Putamen (tissue), 1 donor: ENCODE results near the gene PTPRD.

Experiments
- DNase-seq: peaks from one replicate; pipeline ENCODE4 v3.0.0-alpha.2; 2016; ENCODE audit warnings: low spot score

The PTPRD gene

GRCh38 chr9:8779478-8779877 is 1833.3 kb downstream of the PTPRD start:
- no peak for DNase-seq

DNA sequence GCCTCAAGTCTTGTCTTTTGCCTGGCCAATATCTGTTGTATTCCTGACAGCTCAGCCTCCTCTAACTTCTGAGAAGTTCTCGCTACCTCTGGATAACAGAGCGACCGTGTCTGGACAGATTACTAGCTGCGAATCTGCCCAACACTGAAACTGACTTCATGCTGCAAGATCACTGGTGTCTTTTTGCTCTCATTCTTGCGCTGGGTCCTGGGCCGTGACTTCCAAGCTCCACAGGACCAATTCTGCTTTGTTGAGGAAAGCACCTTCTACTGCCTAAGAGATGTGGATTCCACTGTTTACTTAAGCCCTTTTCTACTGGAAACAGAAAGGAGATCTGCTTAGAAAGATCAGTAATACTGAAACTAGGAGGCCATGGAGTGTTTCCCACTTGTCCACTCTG is 1834.4 kb downstream of the PTPRD start:
- no peak for DNase-seq

- no peak for DNase-seq
Measured at GRCh38 chr9:8772302-8772701, 1840.5 kb downstream of the PTPRD start.

DNA sequence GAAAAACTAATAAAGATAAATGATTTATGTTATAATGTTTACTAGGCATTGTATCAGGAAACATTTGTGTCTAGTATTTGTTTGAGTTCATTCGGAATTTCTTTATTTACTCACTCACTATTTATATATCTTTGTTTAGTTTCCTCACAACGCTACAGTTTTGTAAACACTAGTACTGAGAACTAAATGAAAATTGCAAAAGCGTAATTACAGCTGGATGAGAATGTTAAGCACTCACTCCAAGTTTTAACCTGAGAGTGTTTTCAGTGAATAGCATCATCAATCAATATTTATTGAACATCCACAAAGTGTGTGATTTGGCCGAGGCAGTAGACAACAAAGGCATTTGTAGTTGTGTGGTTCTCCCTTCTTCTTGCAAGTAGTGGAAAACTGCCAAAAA is 1843.6 kb downstream of the PTPRD start:
- DNase-seq: no peak

- no peak for DNase-seq
Measured at GRCh38 chr9:8766096-8766495, 1846.7 kb downstream of the PTPRD start.

- no peak for DNase-seq
Measured at GRCh38 chr9:8764051-8764450, 1848.8 kb downstream of the PTPRD start.

DNA sequence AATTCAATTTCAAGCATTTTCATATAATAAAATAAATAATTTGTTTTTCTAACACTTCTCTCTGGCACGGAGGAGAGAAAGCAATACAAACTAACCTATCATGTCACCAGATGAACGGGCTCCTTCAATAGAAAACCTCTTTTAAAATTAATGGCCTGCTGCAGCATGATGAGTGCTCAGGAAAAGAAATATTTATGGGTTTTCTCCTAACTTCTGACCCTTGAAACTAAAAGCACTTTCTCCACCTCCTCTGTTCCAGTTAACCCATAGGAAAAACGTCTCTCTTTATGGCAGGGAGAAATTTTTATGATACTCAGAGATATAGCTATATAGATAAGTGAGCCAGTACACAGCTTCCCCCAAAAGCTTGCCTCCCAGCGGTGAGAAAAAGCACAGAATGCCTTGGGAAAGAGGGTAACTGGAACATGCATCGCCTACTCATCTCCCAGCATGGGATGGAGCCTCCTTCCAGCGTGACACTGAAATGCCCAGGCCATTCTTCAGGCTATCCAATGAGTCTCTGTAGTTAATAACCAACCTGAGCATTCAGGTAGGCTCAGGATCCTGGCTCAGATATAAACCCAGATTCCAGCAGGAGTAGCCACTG is 1850.2 kb downstream of the PTPRD start:
- no peak for DNase-seq

DNA sequence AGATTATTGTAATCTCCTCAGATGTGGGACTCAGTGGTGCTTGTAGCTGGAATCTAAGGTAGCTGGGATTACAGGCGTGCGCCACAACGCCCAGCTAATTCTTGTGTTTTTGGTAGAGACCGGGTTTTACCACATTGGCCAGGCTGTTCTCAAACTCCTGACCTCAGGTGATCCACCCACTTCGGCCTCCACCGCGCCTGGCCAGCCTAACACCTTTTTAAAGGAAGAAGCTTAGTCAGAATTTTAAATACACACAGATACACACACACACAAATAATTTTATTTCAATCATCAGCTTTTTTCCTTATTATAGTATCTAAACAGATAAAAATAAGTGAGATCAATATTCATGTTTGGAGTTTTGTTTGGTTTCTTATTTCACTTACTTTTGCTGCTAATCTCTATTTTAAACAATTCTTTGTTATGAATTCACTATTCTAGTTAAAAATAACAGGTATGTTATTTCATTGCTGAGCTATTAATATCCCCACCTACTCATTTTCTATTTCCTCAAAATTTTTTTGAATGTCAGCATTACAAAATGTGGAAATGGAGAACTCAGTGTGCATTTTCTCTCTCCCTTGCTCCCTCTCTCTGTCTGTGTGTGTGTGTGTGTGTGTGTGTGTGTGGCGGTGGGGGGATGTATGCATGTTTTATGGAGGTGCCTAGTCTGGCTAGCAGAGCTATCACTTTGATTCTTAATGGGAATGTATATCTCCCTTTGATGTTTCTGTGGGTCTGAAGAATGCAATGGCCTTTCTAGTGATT is 1852.6 kb downstream of the PTPRD start:
- no peak for DNase-seq

- DNase-seq: no peak
Measured at GRCh38 chr9:8757881-8758280, 1854.9 kb downstream of the PTPRD start.

DNA sequence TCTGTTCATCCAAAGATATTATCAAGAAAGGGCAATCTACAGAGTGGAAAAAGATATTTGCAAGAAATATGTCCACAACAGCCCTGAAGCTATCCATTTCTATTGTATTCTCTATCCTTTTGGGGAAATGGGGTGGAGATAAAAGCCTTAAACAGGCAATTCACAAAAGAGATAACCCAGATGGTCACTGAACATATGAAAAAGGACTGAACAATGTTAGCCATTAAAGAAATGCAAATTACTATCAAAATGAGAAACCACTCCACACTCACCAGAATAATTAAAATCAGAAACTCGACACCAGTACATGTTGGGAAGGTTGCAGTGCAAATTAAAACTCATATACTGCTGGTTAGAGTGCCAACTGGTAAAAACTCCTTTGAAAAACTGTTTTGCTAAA is 1858.1 kb downstream of the PTPRD start:
- no peak for DNase-seq

DNA sequence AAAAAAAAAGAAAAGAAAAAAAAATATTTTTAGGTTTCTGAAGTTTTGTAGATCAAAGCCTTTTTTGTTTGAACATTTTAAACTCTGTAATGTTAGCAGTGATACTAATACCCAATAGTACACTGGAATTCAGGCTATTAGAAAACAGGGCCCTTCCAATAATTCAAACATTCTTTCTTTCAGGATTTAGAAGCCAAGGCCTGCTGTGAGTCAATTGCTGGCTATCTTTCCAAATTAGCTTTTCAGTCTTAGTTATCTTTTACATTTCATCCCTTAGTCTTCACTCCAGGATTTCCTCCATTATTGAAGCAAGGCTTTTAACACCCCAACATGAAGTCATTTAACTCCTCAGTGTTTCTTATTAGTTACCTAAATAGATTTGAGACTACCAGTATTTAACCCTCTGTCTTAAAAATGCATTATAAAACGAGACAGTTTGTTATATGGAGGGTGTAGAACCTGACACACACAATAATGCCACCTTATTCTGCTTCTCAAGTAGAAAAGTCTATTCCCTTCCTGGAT is 1861.3 kb downstream of the PTPRD start:
- DNase-seq: no peak

DNA sequence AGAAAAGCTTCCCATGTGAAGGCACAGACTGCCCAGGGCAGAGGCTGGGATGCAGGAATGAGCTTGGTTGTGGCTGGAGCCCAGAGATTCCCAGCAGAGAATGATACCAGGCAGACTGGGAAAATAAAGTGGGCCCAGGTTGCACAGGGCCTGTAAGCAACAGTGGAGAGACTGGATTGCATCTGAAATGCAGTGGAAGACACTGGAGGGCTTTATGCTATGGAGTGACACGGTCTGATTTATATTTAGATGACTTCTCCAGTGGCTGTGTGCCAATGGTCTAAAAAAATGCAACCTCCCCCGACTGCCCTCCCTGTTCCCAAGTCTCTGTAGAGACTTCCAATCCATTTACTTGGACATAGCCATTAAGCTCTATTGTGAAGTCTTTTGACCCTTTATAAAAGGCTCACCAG is 1862.2 kb downstream of the PTPRD start:
- no peak for DNase-seq

DNA sequence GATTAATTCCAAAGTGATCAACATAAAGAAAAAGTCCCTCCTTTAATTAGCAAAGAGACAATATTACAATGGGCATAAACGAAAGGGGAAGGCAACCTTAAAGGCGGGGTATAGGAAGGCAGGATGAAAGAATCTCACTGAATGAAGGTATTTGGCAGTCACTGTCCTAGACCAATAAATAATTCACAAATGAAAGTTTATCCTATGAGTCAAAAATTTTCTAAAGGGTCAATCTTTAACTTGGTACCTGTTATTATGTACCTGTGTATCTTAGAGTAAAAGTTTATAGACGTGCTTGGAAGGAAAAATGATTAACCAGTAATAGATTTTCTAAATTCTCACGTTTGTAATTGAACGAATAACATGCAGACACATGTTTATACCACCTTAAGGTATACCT is 1867.5 kb downstream of the PTPRD start:
- no peak for DNase-seq

DNA sequence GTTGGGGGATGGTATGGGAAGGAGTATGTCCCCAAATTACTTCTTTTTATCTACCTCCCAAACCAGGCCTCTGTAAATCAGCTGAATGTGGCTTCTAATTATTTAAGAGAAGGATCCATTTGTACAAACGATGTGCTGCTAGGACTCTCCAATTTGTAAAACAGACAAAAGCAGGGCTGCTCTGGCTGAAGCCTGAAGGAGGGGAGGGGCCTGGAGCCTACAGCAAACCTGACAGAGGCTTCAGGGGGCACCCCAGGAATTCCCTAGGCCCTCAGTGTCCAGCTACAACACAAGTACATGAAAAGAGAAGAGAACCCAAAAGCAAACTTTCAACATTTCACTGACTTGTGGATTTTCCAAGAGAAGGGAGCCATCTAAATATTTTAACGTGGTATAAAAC is 1873.9 kb downstream of the PTPRD start:
- DNase-seq: no peak

- no peak for DNase-seq
Measured at GRCh38 chr9:8736805-8737204, 1876.0 kb downstream of the PTPRD start.

DNA sequence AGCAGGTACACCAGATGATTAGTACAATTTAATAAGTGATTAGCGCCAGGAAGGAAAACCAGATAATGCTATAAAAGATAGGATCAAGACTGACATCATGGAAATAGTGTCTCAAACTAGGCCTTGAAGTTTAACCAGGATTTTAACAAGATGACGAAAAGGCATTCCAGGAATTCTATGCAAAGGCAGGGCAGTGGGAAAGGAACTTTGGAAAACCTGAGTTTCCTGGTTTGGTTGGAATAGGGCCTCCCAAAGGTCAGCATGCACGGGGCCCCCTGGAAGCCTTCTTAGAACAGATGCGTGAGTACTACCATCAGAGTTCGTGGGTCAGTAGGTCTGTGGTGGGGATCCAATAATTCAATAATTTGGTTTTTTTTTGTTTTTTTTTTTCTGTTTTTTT is 1878.0 kb downstream of the PTPRD start:
- no peak for DNase-seq

GRCh38 chr9:8733131-8733954 is 1879.5 kb downstream of the PTPRD start:
- peak; percentile 70 for DNase-seq

DNA sequence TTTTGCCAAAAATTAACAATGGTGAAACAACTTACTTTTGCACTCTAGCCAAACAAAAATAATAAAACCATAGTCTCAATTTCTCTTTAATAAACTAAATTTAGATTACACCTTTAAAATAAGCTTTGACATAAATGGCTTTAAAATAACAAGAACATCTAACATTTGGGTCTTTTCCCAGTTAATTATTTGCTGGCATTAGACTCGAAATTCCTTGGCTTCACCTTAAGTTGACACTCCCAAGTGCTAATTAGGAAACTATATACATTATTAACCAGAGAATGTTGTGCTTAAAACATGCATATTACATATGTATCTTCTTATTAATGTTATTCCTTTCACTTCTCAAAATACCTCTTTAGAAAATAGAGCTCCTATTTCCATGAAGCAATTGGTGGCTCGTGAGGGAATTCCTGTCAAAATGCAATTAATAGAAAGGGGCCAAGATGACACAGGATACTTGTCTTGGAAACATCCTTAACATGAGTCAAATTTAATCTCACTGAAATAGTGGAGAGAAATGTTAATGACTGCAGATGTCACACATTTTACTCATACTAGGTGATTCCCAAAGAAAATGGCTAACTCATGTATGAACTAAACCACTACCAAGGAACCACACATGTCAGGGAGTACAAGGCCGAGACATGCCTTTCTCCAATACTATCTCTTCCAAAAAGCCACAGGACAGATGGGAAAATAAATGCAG is 1880.3 kb downstream of the PTPRD start:
- no peak for DNase-seq

DNA sequence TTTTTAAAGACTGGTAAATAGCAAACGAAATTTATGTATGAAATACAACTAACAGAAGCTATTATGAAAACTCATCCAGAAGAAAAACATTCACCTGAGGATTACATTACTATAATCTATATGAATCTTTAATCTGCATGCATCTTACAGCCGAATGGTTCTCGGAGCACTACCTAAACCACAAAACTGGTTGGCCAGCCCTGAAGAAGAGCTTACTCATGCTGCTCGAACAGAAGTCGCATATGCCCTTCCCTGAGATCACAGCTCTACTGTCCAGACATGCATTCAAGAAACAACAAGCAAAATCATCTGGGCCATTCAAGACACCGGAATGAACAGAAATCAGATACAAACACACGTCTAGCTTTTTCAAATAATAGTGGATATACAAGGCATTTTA is 1882.2 kb downstream of the PTPRD start:
- DNase-seq: no peak

DNA sequence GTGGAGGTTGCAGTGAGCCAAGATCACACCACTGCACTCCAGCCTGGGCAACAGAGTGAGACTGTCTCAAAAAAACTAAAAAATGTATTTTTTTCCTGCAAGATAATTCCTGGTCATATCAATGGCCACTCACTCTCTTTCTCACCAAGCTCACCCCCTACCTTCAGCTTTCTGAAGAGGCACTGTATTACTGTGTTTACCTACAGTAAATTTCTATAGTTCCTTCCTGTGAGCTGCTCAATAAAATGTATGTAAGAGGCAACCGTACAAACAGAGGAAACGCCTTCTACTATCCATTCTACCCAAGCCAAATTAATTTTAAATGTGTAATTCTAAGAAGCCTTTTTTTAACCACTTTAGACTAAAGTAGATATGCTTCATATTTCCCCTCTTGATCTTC is 1883.9 kb downstream of the PTPRD start:
- no peak for DNase-seq

GRCh38 chr9:8727191-8727590 is 1885.6 kb downstream of the PTPRD start:
- DNase-seq: no peak

DNA sequence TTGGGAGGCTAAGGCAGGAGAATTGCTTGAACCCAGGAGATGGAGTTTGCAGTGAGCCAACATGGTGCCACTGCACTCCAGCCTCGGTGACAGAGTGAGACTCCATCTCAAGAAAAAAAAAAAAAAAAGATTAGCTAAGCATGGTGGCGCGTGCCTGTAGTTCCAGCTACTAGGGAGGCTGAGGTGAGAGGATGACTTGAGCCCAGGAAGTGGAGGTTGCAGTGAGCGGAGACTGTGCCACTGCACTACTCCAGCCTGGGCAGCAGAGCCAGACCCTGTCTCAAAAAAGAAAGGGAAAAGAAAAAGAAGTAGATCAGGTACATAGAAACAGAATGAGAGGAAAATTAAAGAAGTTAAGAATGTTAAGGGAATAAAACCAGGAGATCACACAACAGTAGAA is 1886.1 kb downstream of the PTPRD start:
- no peak for DNase-seq
